GM21515 (cell line): Measurements from ENCODE around the gene POMT2.

Experiments used
- ATAC-seq: cut with Tn5 transposase; IDR thresholded peaks from one replicate; pipeline ENCODE4 v1.9.1; 2021; ENCODE audit not compliant: unreplicated experiment

The POMT2 gene

GRCh38 chr14:77242752-77243151 lies 77.9 kb downstream of the POMT2 start:
- no peak for ATAC-seq

- no peak for ATAC-seq
Observed at GRCh38 chr14:77241955-77242354, 78.7 kb downstream of the POMT2 start.

- ATAC-seq: no peak
Observed at GRCh38 chr14:77240336-77240915, 80.3 kb downstream of the POMT2 start.

- no peak for ATAC-seq
Observed at GRCh38 chr14:77239412-77239811, 81.3 kb downstream of the POMT2 start.

GRCh38 chr14:77238996-77239395 lies 81.7 kb downstream of the POMT2 start:
- ATAC-seq: no peak

GRCh38 chr14:77238356-77238755 lies 82.3 kb downstream of the POMT2 start:
- ATAC-seq: no peak

GRCh38 chr14:77236814-77237213 lies 83.9 kb downstream of the POMT2 start:
- ATAC-seq: no peak

GRCh38 chr14:77231721-77232120 lies 89.0 kb downstream of the POMT2 start:
- ATAC-seq: no peak

- no peak for ATAC-seq
Observed at GRCh38 chr14:77230914-77231313, 89.8 kb downstream of the POMT2 start.

GRCh38 chr14:77228056-77228455 lies 92.6 kb downstream of the POMT2 start:
- no peak for ATAC-seq

- no peak for ATAC-seq
Observed at GRCh38 chr14:77225892-77226557, 94.7 kb downstream of the POMT2 start.

GRCh38 chr14:77225254-77225653 lies 95.4 kb downstream of the POMT2 start:
- ATAC-seq: no peak
